ENCODE data around the gene NMNAT2. TPM values are rescaled to one million over a fixed set of nuclear protein-coding genes. Genes with fewer than 3 reads are reported as not detected.
A peak's percentile ranks its signal among the peaks of the same experiment; 100 is the strongest.

Gene NMNAT2
- total RNA-seq, 2 donors from 2014 or later = 1.7 to 5.1 TPM

- WGBS, 2 experiments (ENCODE audit: insufficient coverage in 1 of 2, insufficient read length in 1 of 2) = 90 to 95% methylated on average over 2 to 5 of the region's 5 CpGs
- Mint-ChIP-seq H3K27ac (no peak overlapping the region), H3K4me1 (peaks cover 39% of the 10 kb centered on the region)
Measured at GRCh38 chr1:183283286-183283685, 134.9 kb downstream of the NMNAT2 start.

GRCh38 chr1:183282101-183282855 lies 135.9 kb downstream of the NMNAT2 start:
- Mint-ChIP-seq H3K36me3 (ENCODE audit: low read depth) (no peaks in the 10 kb centered on the region), H3K4me1 (peaks cover 38% of the 10 kb centered on the region), H3K9me3 (no peaks in the 10 kb centered on the region), H3K4me3 (no peak overlapping the region), H3K27me3 (ENCODE audit: insufficient read depth) (peaks cover 2% of the 10 kb centered on the region), H3K27ac (no peak overlapping the region)
- Histone ChIP-seq H3K27me3 (ENCODE audit: control insufficient read depth, insufficient read depth, low read length, poor library complexity, severe bottlenecking) (peaks cover 10% of the 10 kb centered on the region), H3K36me3 (ENCODE audit: control insufficient read depth, insufficient read depth, low read length) (no peaks in the 10 kb centered on the region), H3K4me1 (ENCODE audit: control insufficient read depth, insufficient read depth, low read length) (peaks cover 29% of the 10 kb centered on the region), H3K4me3 (ENCODE audit: low read length) (no peak overlapping the region), H3K9ac (ENCODE audit: extremely low read depth, low read length, poor library complexity, severe bottlenecking) (no peak overlapping the region), H3K27ac (ENCODE audit: low read depth, low read length) (no peak overlapping the region), H3K9me3 (ENCODE audit: control insufficient read depth, low read length) (no peaks in the 10 kb centered on the region)
- TF ChIP-seq CTCF (conservative IDR thresholded peaks at IDR 0.05) = no peak
- DNase-seq = no peak
- 94 to 97% methylated on average over 5 to 9 of the region's 9 CpGs for WGBS, 2 experiments (ENCODE audit: insufficient coverage in 1 of 2, insufficient read length in 1 of 2)

More at GRCh38 chr1:183283286-183283685, 134.9 kb downstream of the NMNAT2 start:
- H3K9me3 ChIP-seq (ENCODE audit: control insufficient read depth, low read length) = peaks cover under 1% of the 10 kb centered on the region
- TF ChIP-seq CTCF (conservative IDR thresholded peaks at IDR 0.05) = no peak
- Mint-ChIP-seq H3K9me3 (no peaks in the 10 kb centered on the region), H3K4me3 (no peak overlapping the region), H3K36me3 (ENCODE audit: low read depth) (no peaks in the 10 kb centered on the region), H3K27me3 (ENCODE audit: insufficient read depth) (peaks cover 2% of the 10 kb centered on the region)
- H3K36me3 ChIP-seq (ENCODE audit: control insufficient read depth, insufficient read depth, low read length) = no peaks in the 10 kb centered on the region
- peaks cover 10% of the 10 kb centered on the region for H3K27me3 ChIP-seq (ENCODE audit: control insufficient read depth, insufficient read depth, low read length, poor library complexity, severe bottlenecking)
- no peak overlapping the region for H3K4me3 ChIP-seq (ENCODE audit: low read length)
- no peak overlapping the region for H3K27ac ChIP-seq (ENCODE audit: low read depth, low read length)
- no peak for DNase-seq
- no peak overlapping the region for H3K9ac ChIP-seq (ENCODE audit: extremely low read depth, low read length, poor library complexity, severe bottlenecking)
- H3K4me1 ChIP-seq (ENCODE audit: control insufficient read depth, insufficient read depth, low read length) = peaks cover 29% of the 10 kb centered on the region

GRCh38 chr1:183281553-183282091 lies 136.6 kb downstream of the NMNAT2 start:
- Histone ChIP-seq H3K9ac (ENCODE audit: extremely low read depth, low read length, poor library complexity, severe bottlenecking) (no peak overlapping the region), H3K27me3 (ENCODE audit: control insufficient read depth, insufficient read depth, low read length, poor library complexity, severe bottlenecking) (peaks cover 10% of the 10 kb centered on the region)
- no peak overlapping the region for H3K27ac Mint-ChIP-seq

More at GRCh38 chr1:183281553-183282091, 136.6 kb downstream of the NMNAT2 start:
- peak; percentile 94 for TF ChIP-seq CTCF (conservative IDR thresholded peaks at IDR 0.05)
- no peaks in the 10 kb centered on the region for H3K9me3 ChIP-seq (ENCODE audit: control insufficient read depth, low read length)
- DNase-seq = peak; percentile 98
- H3K27me3 Mint-ChIP-seq (ENCODE audit: insufficient read depth) = peaks cover 2% of the 10 kb centered on the region
- H3K4me3 ChIP-seq (ENCODE audit: low read length) = no peak overlapping the region
- H3K4me1 ChIP-seq (ENCODE audit: control insufficient read depth, insufficient read depth, low read length) = peaks cover 23% of the 10 kb centered on the region
- no peaks in the 10 kb centered on the region for H3K36me3 ChIP-seq (ENCODE audit: control insufficient read depth, insufficient read depth, low read length)
- H3K9me3 Mint-ChIP-seq = no peaks in the 10 kb centered on the region
- no peak overlapping the region for H3K27ac ChIP-seq (ENCODE audit: low read depth, low read length)
- 22 to 55% methylated on average over 3 to 12 of the region's 12 CpGs for WGBS, 2 experiments (ENCODE audit: insufficient coverage in 1 of 2, insufficient read length in 1 of 2)
- no peak overlapping the region for H3K4me3 Mint-ChIP-seq
- peaks cover 34% of the 10 kb centered on the region for H3K4me1 Mint-ChIP-seq
- no peaks in the 10 kb centered on the region for H3K36me3 Mint-ChIP-seq (ENCODE audit: low read depth)
